ENCODE data around the gene FUZ. TPM values are rescaled to one million over a fixed set of nuclear protein-coding genes. Genes with fewer than 3 reads are reported as not detected.

FUZ gene
- total RNA-seq, 4 donors from 2014 or later = 10.5 to 28.8 (median 23.3) TPM

DNA sequence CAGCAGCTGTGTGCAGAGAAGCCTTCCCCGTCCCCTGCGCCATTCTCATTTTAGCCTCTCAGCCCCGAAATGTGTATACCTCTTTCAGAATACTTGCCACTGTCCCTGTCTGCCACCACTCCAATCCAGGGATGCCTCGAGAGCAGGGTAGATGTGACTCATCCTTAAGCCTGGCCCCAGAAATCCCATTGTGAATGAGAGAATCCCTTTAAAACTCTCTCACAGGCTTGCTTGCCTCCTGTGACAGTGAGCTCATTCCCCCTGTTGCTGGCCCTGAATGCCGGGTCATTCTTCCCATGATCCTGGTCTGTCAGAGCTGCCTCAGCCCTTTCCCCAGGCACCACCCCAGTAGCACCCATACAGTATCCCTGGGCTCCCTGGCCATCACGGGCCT, 36.7 kb downstream of the FUZ start:
- intact Hi-C loops (cut with DNase I; ENCODE audit: low total_unique reads) = no loop called here
- Histone ChIP-seq H3K27me3 (no peaks in the 10 kb centered on the region), H3K9me3 (no peaks in the 10 kb centered on the region), H3K4me3 (no peak overlapping the region), H3K36me3 (no peaks in the 10 kb centered on the region), H3K4me1 (no peaks in the 10 kb centered on the region), H3K27ac (no peak overlapping the region)
- no peak for DNase-seq
- TF ChIP-seq, protein P1, sequence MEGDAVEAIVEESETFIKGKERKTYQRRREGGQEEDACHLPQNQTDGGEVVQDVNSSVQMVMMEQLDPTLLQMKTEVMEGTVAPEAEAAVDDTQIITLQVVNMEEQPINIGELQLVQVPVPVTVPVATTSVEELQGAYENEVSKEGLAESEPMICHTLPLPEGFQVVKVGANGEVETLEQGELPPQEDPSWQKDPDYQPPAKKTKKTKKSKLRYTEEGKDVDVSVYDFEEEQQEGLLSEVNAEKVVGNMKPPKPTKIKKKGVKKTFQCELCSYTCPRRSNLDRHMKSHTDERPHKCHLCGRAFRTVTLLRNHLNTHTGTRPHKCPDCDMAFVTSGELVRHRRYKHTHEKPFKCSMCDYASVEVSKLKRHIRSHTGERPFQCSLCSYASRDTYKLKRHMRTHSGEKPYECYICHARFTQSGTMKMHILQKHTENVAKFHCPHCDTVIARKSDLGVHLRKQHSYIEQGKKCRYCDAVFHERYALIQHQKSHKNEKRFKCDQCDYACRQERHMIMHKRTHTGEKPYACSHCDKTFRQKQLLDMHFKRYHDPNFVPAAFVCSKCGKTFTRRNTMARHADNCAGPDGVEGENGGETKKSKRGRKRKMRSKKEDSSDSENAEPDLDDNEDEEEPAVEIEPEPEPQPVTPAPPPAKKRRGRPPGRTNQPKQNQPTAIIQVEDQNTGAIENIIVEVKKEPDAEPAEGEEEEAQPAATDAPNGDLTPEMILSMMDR (IDR thresholded peaks at IDR 0.05) = no peak
- no peak for TF ChIP-seq POLR2A (IDR thresholded peaks at IDR 0.05)

- Histone ChIP-seq H3K4me3 (no peak overlapping the region), H3K27ac (no peak overlapping the region), H3K27me3 (no peaks in the 10 kb centered on the region), H3K36me3 (no peaks in the 10 kb centered on the region), H3K4me1 (no peaks in the 10 kb centered on the region), H3K9me3 (no peaks in the 10 kb centered on the region)
- intact Hi-C loops (cut with DNase I; ENCODE audit: low total_unique reads) = no loop called here
- TF ChIP-seq POLR2A (IDR thresholded peaks at IDR 0.05) = no peak
- TF ChIP-seq, protein P1 (IDR thresholded peaks at IDR 0.05) = no peak
- DNase-seq = no peak
Observed at GRCh38 chr19:49775742-49776370, 37.2 kb downstream of the FUZ start.

GRCh38 chr19:49774969-49775368, 38.1 kb downstream of the FUZ start:
- H3K36me3 ChIP-seq = no peaks in the 10 kb centered on the region
- intact Hi-C loops (cut with DNase I; ENCODE audit: low total_unique reads) = no loop called here

DNA sequence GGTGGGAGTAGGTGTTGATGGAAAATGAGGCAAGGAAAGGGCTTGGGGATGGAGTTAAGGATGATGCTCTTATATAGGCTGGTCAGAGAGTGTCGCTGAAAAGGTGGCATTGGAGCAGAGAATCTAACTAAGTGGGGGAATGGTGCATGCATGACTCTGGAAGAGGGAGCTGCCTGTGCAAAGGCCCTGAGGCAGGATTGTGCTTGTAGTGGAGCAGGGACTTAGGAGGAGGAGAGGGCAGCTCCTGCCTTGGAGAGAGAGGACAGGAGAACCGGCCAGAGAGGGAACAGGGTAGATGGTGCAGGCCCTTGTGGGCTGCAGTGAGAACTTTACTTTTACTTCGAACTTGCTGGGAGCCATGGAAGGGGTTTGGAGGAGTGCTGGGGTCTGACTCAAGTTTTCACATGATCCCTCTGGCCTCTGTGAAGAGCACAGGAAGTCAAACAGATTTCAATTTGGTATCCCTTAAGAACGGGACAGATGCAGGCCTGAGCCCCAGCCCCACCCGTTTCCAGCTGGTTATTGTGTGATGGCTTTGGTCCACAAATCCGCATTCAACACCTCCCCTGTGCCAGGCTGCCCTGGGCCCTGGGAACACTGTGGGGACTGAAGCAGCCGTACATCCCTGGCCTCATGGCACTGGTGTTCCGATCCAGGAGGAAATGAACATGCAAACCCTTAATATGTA, 39.3 kb downstream of the FUZ start:
- Histone ChIP-seq H3K4me3 (no peak overlapping the region), H3K36me3 (no peaks in the 10 kb centered on the region), H3K27ac (no peak overlapping the region), H3K27me3 (no peaks in the 10 kb centered on the region), H3K4me1 (peaks cover 0 to 4% of the 10 kb centered on the region in 2 donors), H3K9me3 (no peaks in the 10 kb centered on the region)
- no peak for DNase-seq
- intact Hi-C loops (cut with DNase I; ENCODE audit: low total_unique reads) = no loop called here
- TF ChIP-seq, protein P1 (IDR thresholded peaks at IDR 0.05) = no peak
- TF ChIP-seq POLR2A (IDR thresholded peaks at IDR 0.05) = no peak

More at GRCh38 chr19:49774969-49775368, 38.1 kb downstream of the FUZ start:
- no peak overlapping the region for H3K4me3 ChIP-seq
- no peak for DNase-seq
- H3K27me3 ChIP-seq = no peaks in the 10 kb centered on the region
- no peaks in the 10 kb centered on the region for H3K9me3 ChIP-seq
- no peak for TF ChIP-seq POLR2A (IDR thresholded peaks at IDR 0.05)
- TF ChIP-seq, protein P1 (IDR thresholded peaks at IDR 0.05) = no peak
- H3K27ac ChIP-seq = no peak overlapping the region
- no peaks in the 10 kb centered on the region for H3K4me1 ChIP-seq

GRCh38 chr19:49772850-49773432, 40.2 kb downstream of the FUZ start:
- H3K27me3 ChIP-seq = no peaks in the 10 kb centered on the region
- H3K9me3 ChIP-seq = no peaks in the 10 kb centered on the region
- no peaks in the 10 kb centered on the region for H3K36me3 ChIP-seq
- TF ChIP-seq, protein P1 (IDR thresholded peaks at IDR 0.05) = no peak
- no peak for TF ChIP-seq POLR2A (IDR thresholded peaks at IDR 0.05)
- no peak for DNase-seq
- intact Hi-C loops (cut with DNase I; ENCODE audit: low total_unique reads) = no loop called here
- no peak overlapping the region for H3K27ac ChIP-seq
- peaks cover 0 to 13% of the 10 kb centered on the region in 2 donors for H3K4me1 ChIP-seq
- H3K4me3 ChIP-seq = no peak overlapping the region
